Skeletal muscle tissue (tissue), 4 donors: Measurements from ENCODE around the gene ANO3. TPM values are rescaled to one million over a fixed set of nuclear protein-coding genes. Genes with fewer than 3 reads are reported as not detected.

Experiments
- H3K27ac ChIP-seq: one replicate; pipeline ENCODE4 v1.7.0; 2013; ENCODE audit warnings: mild to moderate bottlenecking, low read depth, low read length, inconsistent platforms
- H3K27me3 ChIP-seq, 3 donors: one replicate each; pipeline ENCODE4 v1.7.0; 2013; ENCODE audit warnings: low read length in 3 of 3; ENCODE audit not compliant: control insufficient read depth in 3 of 3, insufficient read depth in 3 of 3
- H3K36me3 ChIP-seq, 3 donors: one replicate each; pipeline ENCODE4 v1.7.0; 2013; ENCODE audit warnings: low read length in 3 of 3; ENCODE audit not compliant: control insufficient read depth in 3 of 3, insufficient read depth in 3 of 3
- H3K4me1 ChIP-seq, 3 donors: one replicate each; pipeline ENCODE4 v1.7.0; 2013; ENCODE audit warnings: low read length in 3 of 3, mild to moderate bottlenecking in 3 of 3; ENCODE audit not compliant: control insufficient read depth in 3 of 3, insufficient read depth in 3 of 3
- H3K4me3 ChIP-seq, 3 donors: one replicate each; pipeline ENCODE4 v1.7.0; 2013; ENCODE audit warnings: low read length in 3 of 3
- H3K9ac ChIP-seq, 3 donors: one replicate each; pipeline ENCODE4 v1.7.0; 2013; ENCODE audit warnings: low read length in 3 of 3, mild to moderate bottlenecking in 3 of 3, moderate library complexity in 2 of 3, low read depth in 1 of 3
- H3K9me3 ChIP-seq, 3 donors: one replicate each; pipeline ENCODE4 v1.7.0; 2013; ENCODE audit warnings: low read length in 3 of 3; ENCODE audit not compliant: control insufficient read depth in 3 of 3
- total RNA-seq: library from RNA; depleted of rRNA; stranded (reverse); fragments of >200 nt; gene quantifications from one replicate; pipeline ENCODE4 v1.2.3, GENCODE V29; 2014
- donor health status: Osteomylitis.

The ANO3 gene
- total RNA-seq, 1 donor from 2014 or later, result under 0.01 TPM

GRCh38 chr11:26706181-26706580 is 374.3 kb downstream of the ANO3 start:
- no peaks in the 10 kb centered on the region for H3K9me3 ChIP-seq
- H3K36me3 ChIP-seq, result no peaks in the 10 kb centered on the region
- no peak overlapping the region for H3K4me3 ChIP-seq
- H3K9ac ChIP-seq, result no peak overlapping the region
- H3K4me1 ChIP-seq, result no peaks in the 10 kb centered on the region
- H3K27ac ChIP-seq, result no peak overlapping the region
- H3K27me3 ChIP-seq, result no peaks in the 10 kb centered on the region

- no peaks in the 10 kb centered on the region for H3K9me3 ChIP-seq
- H3K4me1 ChIP-seq, result no peaks in the 10 kb centered on the region
- H3K27me3 ChIP-seq, result no peaks in the 10 kb centered on the region
- H3K9ac ChIP-seq, result no peak overlapping the region
- H3K27ac ChIP-seq, result no peak overlapping the region
- H3K4me3 ChIP-seq, result no peak overlapping the region
- H3K36me3 ChIP-seq, result no peaks in the 10 kb centered on the region
Observed at GRCh38 chr11:26708736-26709456, 377.0 kb downstream of the ANO3 start.

DNA sequence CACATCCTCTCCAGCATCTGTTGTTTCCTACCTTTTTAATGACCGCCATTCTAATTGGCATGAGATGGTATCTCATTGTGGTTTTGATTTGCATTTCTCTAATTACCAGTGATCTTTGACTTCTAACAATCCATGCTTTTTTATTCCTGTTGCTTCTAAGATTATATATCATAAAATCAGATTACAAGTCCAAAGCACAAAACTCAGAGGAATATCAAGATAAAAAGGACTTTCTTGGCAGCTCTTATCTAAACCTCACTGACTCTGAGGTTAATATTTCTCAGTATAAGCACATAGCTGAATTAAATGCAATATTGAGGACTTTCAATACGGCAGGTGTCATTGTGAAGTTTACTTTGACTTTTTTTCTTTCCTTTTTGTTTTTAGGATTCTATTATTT is 378.6 kb downstream of the ANO3 start:
- Histone ChIP-seq H3K27me3 (no peaks in the 10 kb centered on the region), H3K36me3 (no peaks in the 10 kb centered on the region), H3K4me1 (no peaks in the 10 kb centered on the region), H3K9me3 (no peaks in the 10 kb centered on the region), H3K27ac (no peak overlapping the region), H3K9ac (no peak overlapping the region), H3K4me3 (no peak overlapping the region)

DNA sequence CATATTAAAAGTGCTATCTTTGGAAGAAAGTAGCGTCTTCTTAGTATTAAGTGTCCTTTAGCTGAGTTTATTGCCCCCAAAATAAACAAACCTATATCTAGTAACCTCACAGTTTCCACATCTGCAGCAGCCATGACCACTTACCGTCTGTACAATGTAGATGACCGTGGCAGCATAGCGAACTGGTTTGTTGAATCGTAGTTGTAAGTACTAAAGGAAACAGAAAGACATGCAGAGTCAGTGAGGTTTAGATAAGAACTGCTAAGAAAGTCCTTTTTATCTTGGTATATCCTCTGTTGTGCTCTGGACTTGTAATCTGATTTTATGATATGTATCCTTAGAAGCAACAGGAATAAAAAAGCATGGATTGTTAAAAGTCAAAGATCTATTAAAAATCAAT is 380.6 kb downstream of the ANO3 start:
- Histone ChIP-seq H3K9me3 (no peaks in the 10 kb centered on the region), H3K4me1 (no peaks in the 10 kb centered on the region), H3K4me3 (no peak overlapping the region), H3K36me3 (no peaks in the 10 kb centered on the region), H3K27ac (no peak overlapping the region), H3K9ac (no peak overlapping the region), H3K27me3 (no peaks in the 10 kb centered on the region)

Other genes with a start within 250 kb of the ANO3 start
- gene MUC15, start 240.1 kb downstream of the ANO3 start, total RNA-seq, result not detected